AG09309 (cell line): ENCODE data around the gene CRYZ.
"Not testable (repeated sequence)": the region's sequence is repeated elsewhere in the genome, so short reads cannot be mapped to it uniquely, and the experiment has no call there.

Experiments
- DNase-seq: peaks from one replicate; pipeline ENCODE4 v3.0.0-alpha.2; 2010; ENCODE audit warnings: low read depth
- H3K4me3 ChIP-seq: 2 replicates; pipeline ENCODE4 v1.5.1; 2011; ENCODE audit warnings: mild to moderate bottlenecking, low read depth, low read length, moderate library complexity; ENCODE audit not compliant: control insufficient read depth
- TF ChIP-seq, protein P1 (sequence below): IDR thresholded peaks from 2 replicates; pipeline ENCODE4 v1.5.1; 2011; ENCODE audit warnings: mild to moderate bottlenecking, low read depth, low read length, inconsistent platforms; ENCODE audit not compliant: insufficient read depth, control insufficient read depth; ENCODE audit errors: missing control alignments

Gene CRYZ

DNA sequence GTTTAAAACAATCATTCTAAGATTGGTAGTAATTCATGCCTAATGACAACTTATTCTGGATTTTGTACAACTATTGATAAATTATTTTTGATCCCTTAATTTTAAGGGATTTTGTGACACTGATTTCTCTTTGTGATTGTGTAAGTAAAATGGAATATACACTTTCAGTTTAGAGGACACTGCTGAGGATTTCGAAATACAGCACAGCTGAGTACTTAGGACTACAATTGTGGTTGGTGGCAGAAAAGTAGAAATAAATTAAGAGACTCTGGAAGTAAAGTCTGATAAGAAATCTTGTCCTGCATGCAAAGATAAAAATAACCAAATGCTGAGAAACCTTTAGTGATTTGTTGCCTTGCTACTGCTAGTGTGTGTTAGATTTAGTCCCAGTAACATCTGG is 40.1 kb upstream of the CRYZ start:
- TF ChIP-seq, protein P1, sequence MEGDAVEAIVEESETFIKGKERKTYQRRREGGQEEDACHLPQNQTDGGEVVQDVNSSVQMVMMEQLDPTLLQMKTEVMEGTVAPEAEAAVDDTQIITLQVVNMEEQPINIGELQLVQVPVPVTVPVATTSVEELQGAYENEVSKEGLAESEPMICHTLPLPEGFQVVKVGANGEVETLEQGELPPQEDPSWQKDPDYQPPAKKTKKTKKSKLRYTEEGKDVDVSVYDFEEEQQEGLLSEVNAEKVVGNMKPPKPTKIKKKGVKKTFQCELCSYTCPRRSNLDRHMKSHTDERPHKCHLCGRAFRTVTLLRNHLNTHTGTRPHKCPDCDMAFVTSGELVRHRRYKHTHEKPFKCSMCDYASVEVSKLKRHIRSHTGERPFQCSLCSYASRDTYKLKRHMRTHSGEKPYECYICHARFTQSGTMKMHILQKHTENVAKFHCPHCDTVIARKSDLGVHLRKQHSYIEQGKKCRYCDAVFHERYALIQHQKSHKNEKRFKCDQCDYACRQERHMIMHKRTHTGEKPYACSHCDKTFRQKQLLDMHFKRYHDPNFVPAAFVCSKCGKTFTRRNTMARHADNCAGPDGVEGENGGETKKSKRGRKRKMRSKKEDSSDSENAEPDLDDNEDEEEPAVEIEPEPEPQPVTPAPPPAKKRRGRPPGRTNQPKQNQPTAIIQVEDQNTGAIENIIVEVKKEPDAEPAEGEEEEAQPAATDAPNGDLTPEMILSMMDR, result no peak
- H3K4me3 ChIP-seq, result no peak overlapping the region
- no peak for DNase-seq

DNA sequence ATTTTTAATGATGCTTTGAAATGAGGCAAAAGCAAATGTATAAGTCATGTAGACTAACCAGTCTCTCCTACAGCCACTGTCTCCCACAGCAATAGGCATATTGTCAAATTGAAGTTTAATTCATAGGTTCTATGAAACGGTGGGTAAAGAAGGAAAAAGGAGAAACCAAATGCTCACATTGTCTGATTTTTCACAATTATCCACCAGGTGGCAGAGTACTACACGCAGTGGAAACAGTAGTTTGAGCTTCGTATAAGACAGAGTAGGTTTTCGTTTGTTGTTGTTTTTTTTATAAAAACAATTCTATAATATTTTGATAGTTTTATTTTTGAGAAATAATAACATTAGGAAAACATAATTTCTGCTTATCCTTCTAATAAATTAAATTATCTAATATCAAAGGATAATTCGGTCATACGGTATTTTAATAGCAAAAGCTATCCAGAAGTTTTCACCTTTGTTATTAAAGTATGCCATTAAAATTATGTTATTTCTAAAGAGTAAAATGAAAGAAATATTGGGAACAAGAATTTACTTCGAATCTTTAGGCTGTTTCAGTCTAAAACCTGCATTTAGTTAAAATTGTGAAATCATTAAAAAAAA is 39.2 kb upstream of the CRYZ start:
- TF ChIP-seq, protein P1, result peak; percentile 71
- peak; percentile 18 for DNase-seq
- no peak overlapping the region for H3K4me3 ChIP-seq

DNA sequence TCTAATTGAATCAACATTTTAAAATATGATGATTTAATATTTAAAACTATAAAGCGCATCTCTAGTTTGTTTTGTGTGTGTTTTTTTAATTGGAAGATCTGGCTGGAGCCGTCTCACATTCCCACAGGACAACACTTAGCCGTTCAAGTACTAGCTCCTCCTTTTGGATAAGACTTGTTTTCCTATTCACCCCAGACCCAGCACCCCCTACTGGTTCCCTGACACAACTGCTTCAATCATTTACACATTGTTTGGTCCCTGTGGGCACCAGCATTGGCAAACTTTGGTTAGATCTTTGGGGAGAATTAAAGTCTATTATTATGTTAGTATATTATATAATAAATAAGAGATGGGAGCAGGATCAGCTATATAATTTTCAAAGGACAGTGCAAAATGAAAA is 34.6 kb upstream of the CRYZ start:
- DNase-seq, result no peak
- H3K4me3 ChIP-seq, result no peak overlapping the region
- TF ChIP-seq, protein P1, result peak; percentile 32

DNA sequence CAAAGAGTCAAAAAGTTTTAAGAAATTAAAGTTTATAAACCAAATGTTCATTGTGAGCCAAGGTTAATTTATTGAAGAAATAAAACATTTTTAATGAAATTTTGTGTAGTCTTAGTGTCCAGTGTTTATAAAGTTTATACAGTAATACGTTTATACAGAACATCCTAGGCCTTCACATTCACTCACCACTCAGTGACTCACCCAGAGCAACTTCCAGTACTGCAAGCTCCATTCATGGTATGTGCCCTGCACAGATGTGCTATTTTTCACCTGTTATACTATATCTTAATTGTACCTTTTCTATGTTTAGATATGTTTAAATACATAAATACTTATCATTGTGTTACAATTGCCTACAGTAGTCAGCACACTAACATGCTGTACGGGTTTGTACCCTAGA is 33.7 kb upstream of the CRYZ start:
- TF ChIP-seq, protein P1, result no peak
- DNase-seq, result no peak
- no peak overlapping the region for H3K4me3 ChIP-seq

DNA sequence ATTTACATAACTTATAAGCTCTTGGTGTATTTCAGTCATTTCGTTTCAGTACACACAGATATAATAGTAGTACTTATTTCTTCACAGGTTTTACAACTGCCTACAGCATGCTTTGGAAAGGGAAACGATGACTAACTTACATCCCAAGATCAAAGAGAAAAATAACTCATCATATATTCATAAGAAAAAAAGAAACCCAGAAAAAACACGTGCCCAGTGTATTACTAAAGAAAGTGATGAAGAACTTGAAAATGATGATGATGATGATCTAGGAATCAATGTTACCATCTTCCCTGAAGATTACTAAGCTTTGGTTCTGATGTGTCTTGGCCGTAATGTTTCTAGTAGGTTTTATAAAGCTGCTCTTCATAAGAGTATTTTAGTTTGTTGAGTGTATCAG is 31.0 kb upstream of the CRYZ start:
- TF ChIP-seq, protein P1, result no peak
- DNase-seq, result no peak
- no peak overlapping the region for H3K4me3 ChIP-seq

DNA sequence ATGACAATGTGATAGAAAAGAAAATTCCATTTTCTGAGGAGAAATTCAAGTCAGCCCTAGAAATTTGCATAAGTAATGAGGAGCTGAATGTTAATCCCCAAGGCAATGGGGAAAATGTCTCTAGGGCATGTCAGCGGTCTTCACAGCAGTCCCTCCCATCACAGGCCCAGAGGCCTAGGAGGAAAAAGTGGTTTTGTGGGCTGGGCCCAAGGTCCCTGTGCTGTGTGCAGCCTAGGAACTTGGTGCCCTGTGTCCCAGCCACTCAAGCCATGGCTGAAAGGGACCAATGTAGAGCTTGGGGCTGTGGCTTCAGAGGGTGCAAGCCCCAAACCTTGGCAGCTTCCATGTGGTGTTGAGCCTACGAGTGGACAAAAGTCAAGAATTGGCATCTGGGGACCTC is 23.8 kb upstream of the CRYZ start:
- not testable (repeated sequence) for DNase-seq, H3K4me3 ChIP-seq

DNA sequence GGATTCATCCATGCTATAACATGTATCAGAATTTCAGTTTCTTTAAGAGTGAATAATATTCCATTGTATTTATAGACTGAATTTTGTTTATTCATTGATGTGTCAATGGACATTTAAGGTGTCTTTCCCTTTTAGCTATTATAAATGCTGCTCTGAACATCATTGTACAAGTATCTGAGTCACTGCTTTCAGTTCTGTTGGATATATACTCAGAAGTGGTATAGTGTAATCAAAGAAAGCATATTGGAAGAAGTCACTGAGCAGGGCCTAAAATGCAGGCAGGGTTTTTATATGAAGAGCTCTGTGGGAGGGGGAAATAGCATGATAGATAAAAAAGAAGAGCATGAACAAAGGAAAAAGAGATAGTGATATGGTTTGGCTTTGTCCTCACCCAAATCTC is 22.6 kb upstream of the CRYZ start:
- H3K4me3 ChIP-seq, result no peak overlapping the region
- DNase-seq, result no peak
- TF ChIP-seq, protein P1, result no peak

DNA sequence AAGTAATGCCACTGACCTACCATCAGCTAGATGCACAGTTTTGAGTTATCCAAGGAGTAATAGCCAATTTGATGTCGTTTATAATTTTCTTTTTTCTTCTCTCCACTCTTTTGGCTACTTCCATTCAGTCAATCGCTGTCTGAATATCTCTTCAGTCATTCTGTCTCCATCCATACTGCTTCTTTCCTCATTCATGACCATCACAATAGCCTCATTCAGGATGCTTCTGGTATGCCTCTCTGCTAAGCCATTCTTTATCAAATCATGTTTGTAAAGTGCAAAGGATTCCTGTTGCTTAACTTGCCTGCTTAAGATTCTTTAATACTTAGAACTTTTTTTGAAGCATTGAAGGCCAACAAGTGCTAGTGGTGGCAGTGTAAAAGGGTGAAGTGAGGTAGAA is 20.3 kb upstream of the CRYZ start:
- no peak for DNase-seq
- no peak overlapping the region for H3K4me3 ChIP-seq
- TF ChIP-seq, protein P1, result no peak
